ENCODE data around the gene TMCO4.

- TF ChIP-seq CTCF (IDR thresholded peaks at IDR 0.05) (no peak), POLR2A (IDR thresholded peaks at IDR 0.05) (no peak)
Measured at GRCh38 chr1:19670787-19671186, 128.9 kb downstream of the TMCO4 start.
